ENCODE measurements around the gene NKD2. TPM values are rescaled to one million over a fixed set of nuclear protein-coding genes. Genes with fewer than 3 reads are reported as not detected.

Gene NKD2
- total and polyA plus RNA-seq, 2 experiments from 2014 or later, result 1.4 to 9.1 TPM

GRCh38 chr5:1064383-1065142 is 56.0 kb downstream of the NKD2 start:
- WGBS (ENCODE audit: low lambda C conversion rate, missing lambda C conversion rate), result 96% methylated on average over 16 of the region's 49 CpGs
- Histone ChIP-seq H3K9me3 (ENCODE audit: low read depth) (no peaks in the 10 kb centered on the region), H3K36me3 (replicated peaks; ENCODE audit: insufficient read depth, low read depth) (no peaks in the 10 kb centered on the region), H3K9me2 (replicated peaks; ENCODE audit: insufficient read depth) (no peaks in the 10 kb centered on the region), H3K27ac (no peak overlapping the region), H3K4me1 (ENCODE audit: insufficient read depth) (no peaks in the 10 kb centered on the region), H4K20me1 (ENCODE audit: insufficient read depth, poor library complexity, severe bottlenecking) (no peaks in the 10 kb centered on the region), H3K27me3 (no peaks in the 10 kb centered on the region), H2AFZ (no peak overlapping the region), H3K4me3 (no peak overlapping the region), H3K4me2 (no peak overlapping the region), H3K79me2 (no peaks in the 10 kb centered on the region)
- no peak for DNase-seq (ENCODE audit: low spot score)
- TF ChIP-seq EZH2 (IDR thresholded peaks at IDR 0.05; ENCODE audit: borderline replicate concordance), result no peak
- TF ChIP-seq CTCF (IDR thresholded peaks at IDR 0.05; ENCODE audit: poor library complexity), result no peak
- no peak for TF ChIP-seq EZH2phosphoT487 (IDR thresholded peaks at IDR 0.05; ENCODE audit: low read depth, severe bottlenecking, unreplicated experiment)

GRCh38 chr5:1065143-1065750 is 56.6 kb downstream of the NKD2 start:
- no peak for DNase-seq (ENCODE audit: low spot score)
- no peaks in the 10 kb centered on the region for H3K9me2 ChIP-seq (replicated peaks; ENCODE audit: insufficient read depth)
- H3K27ac ChIP-seq, result no peak overlapping the region
- no peaks in the 10 kb centered on the region for H3K27me3 ChIP-seq
- no peaks in the 10 kb centered on the region for H3K79me2 ChIP-seq
- H3K4me2 ChIP-seq, result no peak overlapping the region
- no peaks in the 10 kb centered on the region for H3K9me3 ChIP-seq (ENCODE audit: low read depth)
- no peak overlapping the region for H2AFZ ChIP-seq
- no peak for TF ChIP-seq EZH2phosphoT487 (IDR thresholded peaks at IDR 0.05; ENCODE audit: low read depth, severe bottlenecking, unreplicated experiment)
- no peak for TF ChIP-seq EZH2 (IDR thresholded peaks at IDR 0.05; ENCODE audit: borderline replicate concordance)
- TF ChIP-seq CTCF (IDR thresholded peaks at IDR 0.05; ENCODE audit: poor library complexity), result no peak
- no peaks in the 10 kb centered on the region for H4K20me1 ChIP-seq (ENCODE audit: insufficient read depth, poor library complexity, severe bottlenecking)
- no peak overlapping the region for H3K4me3 ChIP-seq
- no peaks in the 10 kb centered on the region for H3K4me1 ChIP-seq (ENCODE audit: insufficient read depth)
- 95% methylated on average over 21 of the region's 26 CpGs for WGBS (ENCODE audit: low lambda C conversion rate, missing lambda C conversion rate)
- no peaks in the 10 kb centered on the region for H3K36me3 ChIP-seq (replicated peaks; ENCODE audit: insufficient read depth, low read depth)

- no peak for DNase-seq (ENCODE audit: low spot score)
These were observed 57.5 kb downstream of the NKD2 start for GRCh38 chr5:1065891-1066650.

More at GRCh38 chr5:1065891-1066650, 57.5 kb downstream of the NKD2 start:
- Histone ChIP-seq H2AFZ (no peak overlapping the region), H3K9me2 (replicated peaks; ENCODE audit: insufficient read depth) (no peaks in the 10 kb centered on the region), H4K20me1 (ENCODE audit: insufficient read depth, poor library complexity, severe bottlenecking) (no peaks in the 10 kb centered on the region), H3K27ac (no peak overlapping the region), H3K4me2 (no peak overlapping the region), H3K79me2 (no peaks in the 10 kb centered on the region), H3K36me3 (replicated peaks; ENCODE audit: insufficient read depth, low read depth) (no peaks in the 10 kb centered on the region), H3K4me3 (no peak overlapping the region), H3K4me1 (ENCODE audit: insufficient read depth) (no peaks in the 10 kb centered on the region), H3K9me3 (ENCODE audit: low read depth) (no peaks in the 10 kb centered on the region), H3K27me3 (no peaks in the 10 kb centered on the region)
- 97% methylated on average over 15 of the region's 16 CpGs for WGBS (ENCODE audit: low lambda C conversion rate, missing lambda C conversion rate)
- TF ChIP-seq EZH2phosphoT487 (IDR thresholded peaks at IDR 0.05; ENCODE audit: low read depth, severe bottlenecking, unreplicated experiment) (no peak), EZH2 (IDR thresholded peaks at IDR 0.05; ENCODE audit: borderline replicate concordance) (no peak), CTCF (IDR thresholded peaks at IDR 0.05; ENCODE audit: poor library complexity) (no peak)
